GM12874 (cell line): ENCODE measurements around the gene CCDC127.

Experiments used
- CTCF ChIP-seq: IDR thresholded peaks from 2 replicates; pipeline ENCODE4 v1.5.1; 2011; ENCODE audit warnings: low read depth, mild to moderate bottlenecking, control low read depth, low read length, moderate library complexity; ENCODE audit not compliant: insufficient read depth

Gene CCDC127

GRCh38 chr5:191949-192690, 25.8 kb downstream of the CCDC127 start:
- no peak for TF ChIP-seq CTCF

GRCh38 chr5:191036-191948, 26.7 kb downstream of the CCDC127 start, which contains the start of gene LRRC14B:
LRRC14B (plus strand) TSS chr5:191495; CDS start chr5:191539, 44 bp downstream.
- no peak for TF ChIP-seq CTCF

DNA sequence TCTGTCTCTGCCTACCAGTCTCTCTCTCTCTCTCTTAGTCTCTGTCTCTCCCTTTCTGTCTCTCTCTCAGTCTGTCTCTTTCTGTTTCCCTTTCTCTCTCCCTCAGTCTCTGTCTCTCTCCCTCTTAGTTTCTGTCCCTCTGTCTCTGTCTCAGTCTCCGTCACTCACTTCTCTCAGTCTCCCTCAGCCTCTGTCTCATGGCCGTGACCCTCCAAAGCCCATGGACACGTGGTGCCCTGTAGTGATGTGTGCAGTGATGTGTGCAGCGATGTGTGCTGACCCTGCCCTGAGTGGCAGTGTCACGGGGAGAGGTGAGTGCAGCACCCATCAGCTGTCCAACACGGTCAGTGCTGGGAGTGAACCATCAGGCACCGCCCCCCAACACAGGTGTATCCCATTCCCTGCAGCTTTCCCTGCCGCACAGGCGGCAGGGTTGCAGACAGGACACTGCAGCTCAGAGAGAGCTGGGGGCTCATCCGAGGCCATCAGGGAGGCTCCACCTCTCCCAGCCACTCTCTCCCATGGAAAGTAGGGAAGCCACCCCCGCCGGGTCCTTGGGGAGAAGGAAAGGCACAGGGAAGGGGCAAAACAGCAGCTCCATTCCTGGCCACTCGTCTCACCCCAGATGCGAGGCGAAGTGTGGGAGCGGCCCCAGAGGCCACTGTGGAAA, 27.5 kb downstream of the CCDC127 start:
- TF ChIP-seq CTCF, result no peak

- no peak for TF ChIP-seq CTCF
Observed at GRCh38 chr5:189976-190365, 28.0 kb downstream of the CCDC127 start.

- no peak for TF ChIP-seq CTCF
Observed at GRCh38 chr5:189486-189885, 28.5 kb downstream of the CCDC127 start.

DNA sequence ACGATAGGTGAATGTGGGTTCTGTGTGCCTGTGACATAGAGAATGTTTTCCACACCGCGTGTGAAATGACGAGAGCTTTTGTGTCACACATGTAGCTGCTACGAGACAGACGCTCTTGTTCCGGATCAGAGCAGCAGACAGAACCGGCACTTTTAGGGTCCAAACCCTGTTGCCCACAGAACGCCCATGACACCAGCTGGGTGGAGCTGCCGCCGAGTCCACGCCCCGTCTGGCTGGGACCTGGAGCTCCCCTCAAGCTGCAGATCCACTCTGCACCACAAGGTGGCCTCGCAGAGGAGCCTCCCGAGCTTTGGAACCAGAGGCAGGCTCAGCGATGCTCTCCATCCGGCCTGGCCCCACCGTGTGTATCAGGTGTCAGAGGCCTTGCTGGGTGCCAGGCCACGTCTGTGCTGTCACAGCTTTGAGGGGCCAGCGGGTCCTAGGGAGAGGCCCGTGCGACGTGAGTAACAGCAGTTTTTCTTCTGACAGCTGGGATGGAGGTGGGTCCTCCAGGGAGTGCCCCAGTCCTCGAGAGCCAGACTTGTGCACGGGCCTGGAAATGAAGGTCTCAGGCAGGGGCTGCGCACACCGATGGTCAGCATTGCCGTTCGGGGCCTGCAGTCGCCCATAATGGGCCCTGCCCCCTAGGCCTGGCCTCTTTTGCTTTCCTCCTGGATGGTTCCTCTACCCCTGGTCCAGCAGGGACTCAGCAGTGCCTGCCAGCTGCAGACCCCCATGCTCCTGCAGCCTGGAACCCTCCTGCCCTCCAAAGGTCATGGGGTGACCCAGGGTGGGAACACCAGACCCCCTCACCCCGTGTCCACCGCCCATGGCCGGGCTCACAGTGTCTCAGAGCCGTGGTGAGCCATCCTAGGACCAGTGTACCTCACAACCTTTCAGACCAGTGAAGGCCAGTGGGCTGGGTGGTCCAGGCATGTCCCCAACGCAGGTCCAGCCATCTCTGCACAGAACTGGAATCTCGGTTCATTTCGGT, 29.2 kb downstream of the CCDC127 start:
- peak; percentile 97 for TF ChIP-seq CTCF
